ENCODE results near the gene CEP112. TPM values are rescaled to one million over a fixed set of nuclear protein-coding genes. Genes with fewer than 3 reads are reported as not detected.
A peak's percentile ranks its signal among the peaks of the same experiment; 100 is the strongest.

Gene CEP112
- total RNA-seq, 4 donors from 2014 or later: 1.1 to 12.9 (median 9.1) TPM

DNA sequence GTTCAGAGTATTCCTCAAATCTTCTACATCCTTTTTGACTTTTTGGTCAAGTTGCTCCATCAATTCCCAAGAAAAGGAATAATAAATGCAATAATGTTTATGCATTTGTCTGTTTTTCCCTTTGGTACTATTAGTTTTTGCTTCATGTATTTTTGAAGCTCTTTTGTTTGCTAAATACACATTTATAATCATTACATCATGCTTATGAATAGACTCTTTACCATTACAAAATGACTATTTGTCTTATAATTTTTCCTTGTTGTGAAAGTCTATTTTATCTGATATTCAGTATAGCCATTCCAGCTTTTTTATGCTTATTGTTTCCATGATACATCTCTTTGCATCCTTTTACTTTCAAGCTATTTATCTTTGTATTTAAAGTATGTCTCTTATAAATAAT is 41.2 kb downstream of the CEP112 start:
- H3K4me3 ChIP-seq: no peak overlapping the region
- DNase-seq: no peak
- H3K27me3 ChIP-seq: no peaks in the 10 kb centered on the region
- no peak overlapping the region for H3K27ac ChIP-seq
- no peaks in the 10 kb centered on the region for H3K9me3 ChIP-seq
- intact Hi-C loops (cut with DNase I; ENCODE audit: low total_unique reads): no loop called here
- no peak for TF ChIP-seq CTCF (IDR thresholded peaks at IDR 0.05)
- TF ChIP-seq EP300 (IDR thresholded peaks at IDR 0.05; ENCODE audit: low read depth): no peak
- TF ChIP-seq POLR2AphosphoS5 (IDR thresholded peaks at IDR 0.05): no peak
- no peak for TF ChIP-seq POLR2A (IDR thresholded peaks at IDR 0.05)
- H3K36me3 ChIP-seq: no peaks in the 10 kb centered on the region
- in situ Hi-C loops (cut with MboI; ENCODE audit: low pct_ligation_motif_present in 1 of 4, low pct_unique_long_range_greater_than_20kb in 1 of 4, low sequenced_read_pairs in 3 of 4): loop anchor here in 3 of 4 donors (25.0 kb wide), 2 partner anchors 588 to 863 kb away; partner anchors contain the start of gene AXIN2 (in 2 of the 3)
- peaks cover 0 to 4% (median 0%) of the 10 kb centered on the region in 4 donors for H3K4me1 ChIP-seq

DNA sequence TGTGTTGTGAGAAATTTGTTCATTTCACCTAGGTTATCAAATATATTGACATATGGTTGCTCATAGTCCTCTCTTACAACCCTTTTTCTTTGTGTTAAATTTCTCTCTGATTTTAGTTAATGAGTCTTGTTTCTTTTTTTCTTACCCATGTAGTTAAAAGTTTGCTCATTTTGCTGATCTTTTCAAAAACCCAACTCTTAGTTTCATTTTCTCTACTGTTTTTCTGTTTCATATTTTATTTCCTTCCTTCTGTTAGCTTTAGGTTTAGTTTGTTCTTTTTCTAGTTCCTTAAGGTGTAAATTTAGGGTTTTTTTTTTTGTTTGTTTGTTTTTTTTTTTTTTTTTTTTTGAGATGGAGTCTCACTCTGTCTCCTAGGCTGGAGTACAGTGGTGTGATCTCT is 42.4 kb downstream of the CEP112 start:
- in situ Hi-C loops (cut with MboI; ENCODE audit: low pct_ligation_motif_present in 1 of 4, low pct_unique_long_range_greater_than_20kb in 1 of 4, low sequenced_read_pairs in 3 of 4): no loop called here
- Histone ChIP-seq H3K36me3 (no peaks in the 10 kb centered on the region), H3K9me3 (no peaks in the 10 kb centered on the region), H3K4me3 (no peak overlapping the region), H3K4me1 (peaks cover 0 to 6% (median 2%) of the 10 kb centered on the region in 4 donors), H3K27ac (no peak overlapping the region), H3K27me3 (no peaks in the 10 kb centered on the region)
- intact Hi-C loops (cut with DNase I; ENCODE audit: low total_unique reads): no loop called here
- TF ChIP-seq EP300 (IDR thresholded peaks at IDR 0.05; ENCODE audit: low read depth): no peak
- TF ChIP-seq POLR2AphosphoS5 (IDR thresholded peaks at IDR 0.05): no peak
- TF ChIP-seq POLR2A (IDR thresholded peaks at IDR 0.05): no peak
- TF ChIP-seq CTCF (IDR thresholded peaks at IDR 0.05): no peak
- DNase-seq: no peak

DNA sequence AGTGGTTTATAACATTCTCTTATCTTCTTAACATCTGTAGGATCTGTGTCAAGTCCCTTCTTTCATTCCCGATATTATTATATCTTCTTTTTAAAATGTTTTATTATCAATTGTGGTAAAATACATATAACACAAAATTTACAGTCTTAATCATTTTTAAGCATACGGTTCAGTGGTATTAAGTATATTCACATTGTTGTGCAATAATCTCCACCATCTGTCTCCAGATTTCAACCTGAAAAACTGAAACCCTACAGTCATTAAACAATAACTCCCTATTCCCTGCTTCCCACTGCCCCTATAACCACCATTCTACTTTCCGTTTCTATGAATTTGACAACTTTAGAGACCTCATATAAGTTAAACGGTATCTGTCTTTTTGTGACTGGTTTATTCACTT is 45.5 kb downstream of the CEP112 start:
- no peak for DNase-seq
- in situ Hi-C loops (cut with MboI; ENCODE audit: low pct_ligation_motif_present in 1 of 4, low pct_unique_long_range_greater_than_20kb in 1 of 4, low sequenced_read_pairs in 3 of 4): no loop called here
- Histone ChIP-seq H3K9me3 (no peaks in the 10 kb centered on the region), H3K36me3 (no peaks in the 10 kb centered on the region), H3K4me3 (no peak overlapping the region), H3K4me1 (peaks cover 0 to 25% (median 10%) of the 10 kb centered on the region in 4 donors), H3K27ac (no peak overlapping the region), H3K27me3 (no peaks in the 10 kb centered on the region)
- intact Hi-C loops (cut with DNase I; ENCODE audit: low total_unique reads): no loop called here
- WGBS, 2 donors (ENCODE audit: low coverage in 1 of 2): 91 to 93% methylated on average over 4 of the region's 4 CpGs
- TF ChIP-seq EP300 (IDR thresholded peaks at IDR 0.05; ENCODE audit: low read depth): no peak
- TF ChIP-seq POLR2A (IDR thresholded peaks at IDR 0.05): no peak
- TF ChIP-seq POLR2AphosphoS5 (IDR thresholded peaks at IDR 0.05): no peak
- TF ChIP-seq CTCF (IDR thresholded peaks at IDR 0.05): no peak

GRCh38 chr17:66143657-66144282 is 48.2 kb downstream of the CEP112 start:
- peak; percentile 25 for DNase-seq
- in situ Hi-C loops (cut with MboI; ENCODE audit: low pct_ligation_motif_present in 1 of 4, low pct_unique_long_range_greater_than_20kb in 1 of 4, low sequenced_read_pairs in 3 of 4): no loop called here
- no peak for TF ChIP-seq EP300 (IDR thresholded peaks at IDR 0.05; ENCODE audit: low read depth)
- TF ChIP-seq POLR2AphosphoS5 (IDR thresholded peaks at IDR 0.05): peak in 2 of 3 donors; percentile 5 to 50
- TF ChIP-seq POLR2A (IDR thresholded peaks at IDR 0.05): no peak
- TF ChIP-seq CTCF (IDR thresholded peaks at IDR 0.05): no peak
- Histone ChIP-seq H3K4me1 (peaks cover 0 to 25% (median 10%) of the 10 kb centered on the region in 4 donors), H3K36me3 (no peaks in the 10 kb centered on the region), H3K9me3 (no peaks in the 10 kb centered on the region), H3K27me3 (no peaks in the 10 kb centered on the region), H3K27ac (peak overlapping the region; percentile 73 to 78 (median 74)), H3K4me3 (peak overlapping the region in 1 of 4 donors; percentile 2)
- WGBS, 2 donors (ENCODE audit: low coverage in 1 of 2): 22 to 41% methylated on average over 1 to 2 of the region's 2 CpGs
- intact Hi-C loops (cut with DNase I; ENCODE audit: low total_unique reads): no loop called here
